Ureter (tissue), 1 donor: ENCODE results near the gene NFAT5. TPM values are rescaled to one million over a fixed set of nuclear protein-coding genes. Genes with fewer than 3 reads are reported as not detected.
"Not testable (repeated sequence)": the region's sequence is repeated elsewhere in the genome, so short reads cannot be mapped to it uniquely, and the experiment has no call there.

Experiments
- DNase-seq: peaks from one replicate; pipeline ENCODE4 v3.0.0-alpha.2; 2020; ENCODE audit warnings: low spot score
- total RNA-seq: library from RNA; stranded (reverse); gene quantifications from one replicate; pipeline ENCODE4 v1.2.4, GENCODE V29; 2023
- donor health status: DM: yes; HTN: yes; CAD: no.

Gene NFAT5
- total RNA-seq, result 117 TPM

- DNase-seq, result peak; percentile 93
These were observed at the start of gene NFAT5 for GRCh38 chr16:69565671-69566239. TSS of gene NFAT5 (plus strand) at chr16:69565966. CDS start at chr16:69566302, 336 bp downstream.

- not testable (repeated sequence) for DNase-seq
These were observed 47.9 kb upstream of the NFAT5 start for GRCh38 chr16:69517914-69518313.

GRCh38 chr16:69520413-69520799, 45.4 kb upstream of the NFAT5 start:
- DNase-seq, result no peak

- no peak for DNase-seq
These were observed 44.8 kb upstream of the NFAT5 start for GRCh38 chr16:69520800-69521602.

- no peak for DNase-seq
These were observed 43.7 kb upstream of the NFAT5 start for GRCh38 chr16:69522041-69522578.

GRCh38 chr16:69522732-69523404, 42.9 kb upstream of the NFAT5 start:
- DNase-seq, result no peak

GRCh38 chr16:69523566-69524305, 42.0 kb upstream of the NFAT5 start:
- DNase-seq, result no peak

GRCh38 chr16:69526831-69527655, 38.7 kb upstream of the NFAT5 start:
- no peak for DNase-seq

GRCh38 chr16:69531988-69532387, 33.8 kb upstream of the NFAT5 start:
- DNase-seq, result no peak

- no peak for DNase-seq
These were observed 32.9 kb upstream of the NFAT5 start for GRCh38 chr16:69532641-69533455.

- DNase-seq, result no peak
These were observed 31.0 kb upstream of the NFAT5 start for GRCh38 chr16:69534720-69535119.

- no peak for DNase-seq
These were observed 30.4 kb upstream of the NFAT5 start for GRCh38 chr16:69535123-69536050.

GRCh38 chr16:69537706-69538080, 28.1 kb upstream of the NFAT5 start:
- DNase-seq, result no peak

GRCh38 chr16:69538808-69539207, 27.0 kb upstream of the NFAT5 start:
- no peak for DNase-seq

- no peak for DNase-seq
These were observed 22.8 kb upstream of the NFAT5 start for GRCh38 chr16:69542974-69543373.

- DNase-seq, result no peak
These were observed 21.7 kb upstream of the NFAT5 start for GRCh38 chr16:69544088-69544487.

- not testable (repeated sequence) for DNase-seq
These were observed 19.1 kb upstream of the NFAT5 start for GRCh38 chr16:69546663-69547062.

- DNase-seq, result no peak
These were observed 12.4 kb upstream of the NFAT5 start for GRCh38 chr16:69553332-69553731.

- DNase-seq, result no peak
These were observed 11.3 kb upstream of the NFAT5 start for GRCh38 chr16:69554495-69554894.
